NCI-H2171 (cell line): ENCODE measurements around the gene TMEM213.

Source experiments
- DNase-seq: peaks from one replicate; lab custom pipeline; 2025; lab: John Stamatoyannopoulos, UW

Gene TMEM213

GRCh38 chr7:138875794-138876193 is 78.0 kb downstream of the TMEM213 start:
- DNase-seq: no peak

GRCh38 chr7:138876326-138876725 is 78.5 kb downstream of the TMEM213 start:
- no peak for DNase-seq

GRCh38 chr7:138878051-138878450 is 80.3 kb downstream of the TMEM213 start:
- DNase-seq: no peak

GRCh38 chr7:138878856-138879255 is 81.1 kb downstream of the TMEM213 start:
- DNase-seq: no peak

GRCh38 chr7:138879356-138879755 is 81.6 kb downstream of the TMEM213 start:
- no peak for DNase-seq

- no peak for DNase-seq
Observed at GRCh38 chr7:138880881-138881578, 83.2 kb downstream of the TMEM213 start.

GRCh38 chr7:138881579-138882188 is 83.9 kb downstream of the TMEM213 start:
- no peak for DNase-seq

- DNase-seq: no peak
Observed at GRCh38 chr7:138882249-138882648, 84.5 kb downstream of the TMEM213 start.

GRCh38 chr7:138885383-138886147 is 87.8 kb downstream of the TMEM213 start:
- DNase-seq: no peak

GRCh38 chr7:138886501-138886917 is 88.7 kb downstream of the TMEM213 start:
- no peak for DNase-seq

GRCh38 chr7:138887085-138887710 is 89.4 kb downstream of the TMEM213 start:
- DNase-seq: no peak
